Common myeloid progenitor, CD34-positive (primary cell): ENCODE measurements around the gene TPSG1.
"Not testable (repeated sequence)": the region's sequence is repeated elsewhere in the genome, so short reads cannot be mapped to it uniquely, and the experiment has no call there.

Source experiments
- CTCF ChIA-PET: fragments of 350-600 bp; sonication (Branson Sonifier 250); formaldehyde crosslinking; loops from one replicate; lab custom pipeline; 2021; ENCODE audit warnings: antibody characterized with exemption; lab: Charles Lee
- POLR2A ChIA-PET: fragments of 350-600 bp; sonication (Branson Sonifier 250); formaldehyde crosslinking; loops from one replicate; lab custom pipeline; 2021; ENCODE audit warnings: antibody characterized with exemption; lab: Charles Lee
- DNase-seq, 3 donors: peaks; one replicate each; pipeline versions ENCODE4 v3.0.0 to v3.0.0-alpha.2; 2013
- H3K27ac ChIP-seq, 2 experiments: 1 replicate in 1 of 2; 2 replicates in 1 of 2; pipeline ENCODE4 v1.7.0; 2013; ENCODE audit warnings: inconsistent platforms in 2 of 2, low read length in 2 of 2, mild to moderate bottlenecking in 2 of 2, low read depth in 1 of 2, moderate library complexity in 1 of 2; ENCODE audit not compliant: severe bottlenecking in 2 of 2, insufficient read depth in 1 of 2, poor library complexity in 1 of 2
- H3K27me3 ChIP-seq, 5 experiments: replicated peaks in 2 of 5; 1 replicate in 3 of 5; 2 replicates in 2 of 5; pipeline versions ENCODE4 v1.6.1 to v1.7.0; 2013; ENCODE audit warnings: low read length in 4 of 5, mild to moderate bottlenecking in 2 of 5, moderate library complexity in 2 of 5, inconsistent platforms in 1 of 5; ENCODE audit not compliant: insufficient read depth in 5 of 5, control insufficient read depth in 4 of 5
- H3K36me3 ChIP-seq, 4 experiments: 1 replicate in 2 of 4; 2 replicates in 2 of 4; pipeline versions ENCODE4 v1.6.1 to v1.7.0; 2013; ENCODE audit warnings: low read length in 3 of 4, control low read depth in 1 of 4, mild to moderate bottlenecking in 1 of 4; ENCODE audit not compliant: control insufficient read depth in 4 of 4, insufficient read depth in 4 of 4
- H3K4me1 ChIP-seq, 4 experiments: 1 replicate in 3 of 4; 2 replicates in 1 of 4; pipeline versions ENCODE4 v1.6.1 to v1.7.1; 2013; ENCODE audit warnings: low read length in 3 of 4, mild to moderate bottlenecking in 3 of 4, control low read depth in 1 of 4, inconsistent platforms in 1 of 4, moderate library complexity in 1 of 4; ENCODE audit not compliant: control insufficient read depth in 4 of 4, insufficient read depth in 4 of 4; ENCODE audit errors: control extremely low read depth in 1 of 4
- H3K4me3 ChIP-seq, 7 experiments: 1 replicate in 4 of 7; 2 replicates in 3 of 7; pipeline versions ENCODE4 v1.5.1 to v1.7.0; 2013; ENCODE audit warnings: mild to moderate bottlenecking in 7 of 7, low read length in 6 of 7, moderate library complexity in 6 of 7, inconsistent platforms in 2 of 7, low read depth in 2 of 7, control low read depth in 1 of 7; ENCODE audit not compliant: insufficient read depth in 4 of 7, control insufficient read depth in 1 of 7; ENCODE audit errors: extremely low read depth in 1 of 7
- H3K9me3 ChIP-seq, 5 experiments: 1 replicate in 4 of 5; 2 replicates in 1 of 5; pipeline versions ENCODE4 v1.6.1 to v1.7.1; 2013; ENCODE audit warnings: low read length in 4 of 5, mild to moderate bottlenecking in 2 of 5, inconsistent platforms in 1 of 5, low read depth in 1 of 5, moderate library complexity in 1 of 5; ENCODE audit not compliant: control insufficient read depth in 4 of 5, insufficient read depth in 2 of 5; ENCODE audit errors: control extremely low read depth in 1 of 5
- WGBS: methylation state at CpG from one replicate; pipeline ENCODE4 v1.1.5; 2013; ENCODE audit not compliant: insufficient coverage; 5-methylcytosine and 5-hydroxymethylcytosine counted together

Gene TPSG1

GRCh38 chr16:1199347-1200013, 25.6 kb downstream of the TPSG1 start:
- CTCF ChIA-PET: no interaction called here
- no peak overlapping the region for H3K4me3 ChIP-seq
- H3K27ac ChIP-seq: no peak overlapping the region
- DNase-seq: no peak
- no peaks in the 10 kb centered on the region for H3K36me3 ChIP-seq
- WGBS: 91% methylated on average over 8 of the region's 19 CpGs
- H3K9me3 ChIP-seq: no peaks in the 10 kb centered on the region
- H3K27me3 ChIP-seq: peaks cover 0 to 14% (median 0%) of the 10 kb centered on the region in 5 experiments
- no peaks in the 10 kb centered on the region for H3K4me1 ChIP-seq
- POLR2A ChIA-PET: no interaction called here

- CTCF ChIA-PET, H3K9me3 ChIP-seq, H3K27ac ChIP-seq, H3K4me3 ChIP-seq, DNase-seq, POLR2A ChIA-PET, H3K36me3 ChIP-seq, H3K4me1 ChIP-seq: not testable (repeated sequence)
- H3K27me3 ChIP-seq: peaks cover 0 to 19% (median 0%) of the 10 kb centered on the region in 5 experiments
- 90% methylated on average over 14 of the region's 44 CpGs for WGBS
Measured at GRCh38 chr16:1198671-1199346, 26.3 kb downstream of the TPSG1 start.

GRCh38 chr16:1198194-1198593, 26.9 kb downstream of the TPSG1 start:
- no peaks in the 10 kb centered on the region for H3K9me3 ChIP-seq
- WGBS: 93% methylated on average over 12 of the region's 18 CpGs
- CTCF ChIA-PET: no interaction called here
- POLR2A ChIA-PET: no interaction called here
- no peaks in the 10 kb centered on the region for H3K4me1 ChIP-seq
- no peak overlapping the region for H3K4me3 ChIP-seq
- no peak overlapping the region for H3K27ac ChIP-seq
- DNase-seq: no peak
- no peaks in the 10 kb centered on the region for H3K36me3 ChIP-seq
- H3K27me3 ChIP-seq: peaks cover 0 to 19% (median 0%) of the 10 kb centered on the region in 5 experiments

DNA sequence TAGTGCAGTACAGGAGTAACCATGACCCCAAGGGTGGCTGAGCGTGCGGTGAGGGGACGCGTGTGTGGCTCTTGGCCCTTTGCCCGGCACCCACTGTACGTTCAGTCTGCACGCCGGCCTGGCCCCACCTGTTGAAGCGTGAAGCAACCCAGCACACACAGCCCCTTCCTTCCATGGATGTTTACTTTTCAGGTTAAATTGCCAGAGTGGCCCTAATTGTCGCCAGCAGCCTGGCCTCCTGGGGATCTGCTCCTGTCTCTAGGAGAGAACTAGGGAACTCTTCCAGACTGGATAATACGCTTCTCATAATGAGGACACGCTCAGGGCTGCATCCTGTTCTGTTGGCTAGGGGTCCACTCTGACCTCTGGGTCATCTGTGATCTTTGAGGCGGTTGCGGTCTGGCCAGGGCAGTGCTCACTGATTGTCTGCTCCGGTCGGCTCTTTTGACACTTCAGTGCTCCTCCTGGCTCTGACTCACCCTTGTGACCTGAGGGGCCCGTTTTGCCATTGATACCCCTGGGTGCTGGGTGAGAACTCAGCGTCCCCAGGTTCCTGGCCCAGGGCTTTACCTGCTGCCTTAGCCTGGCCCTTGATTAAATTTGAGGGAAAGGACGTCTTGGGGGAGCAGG, 27.7 kb downstream of the TPSG1 start:
- ChIA-PET POLR2A (no interaction called here), CTCF (no interaction called here)
- WGBS: 91% methylated on average over 19 of the region's 19 CpGs

GRCh38 chr16:1196494-1196893, 28.6 kb downstream of the TPSG1 start:
- Histone ChIP-seq H3K4me1 (no peaks in the 10 kb centered on the region), H3K4me3 (no peak overlapping the region), H3K9me3 (no peaks in the 10 kb centered on the region), H3K27ac (no peak overlapping the region), H3K27me3 (peaks cover 0 to 19% (median 0%) of the 10 kb centered on the region in 5 experiments), H3K36me3 (no peaks in the 10 kb centered on the region)
- 71% methylated on average over 10 of the region's 11 CpGs for WGBS
- ChIA-PET CTCF (no interaction called here), POLR2A (no interaction called here)
- DNase-seq: no peak

More for the DNA sequence above, 27.7 kb downstream of the TPSG1 start:
- Histone ChIP-seq H3K27ac (no peak overlapping the region), H3K36me3 (no peaks in the 10 kb centered on the region), H3K4me3 (no peak overlapping the region), H3K9me3 (no peaks in the 10 kb centered on the region), H3K27me3 (peaks cover 0 to 19% (median 0%) of the 10 kb centered on the region in 5 experiments), H3K4me1 (no peaks in the 10 kb centered on the region)
- DNase-seq: no peak

DNA sequence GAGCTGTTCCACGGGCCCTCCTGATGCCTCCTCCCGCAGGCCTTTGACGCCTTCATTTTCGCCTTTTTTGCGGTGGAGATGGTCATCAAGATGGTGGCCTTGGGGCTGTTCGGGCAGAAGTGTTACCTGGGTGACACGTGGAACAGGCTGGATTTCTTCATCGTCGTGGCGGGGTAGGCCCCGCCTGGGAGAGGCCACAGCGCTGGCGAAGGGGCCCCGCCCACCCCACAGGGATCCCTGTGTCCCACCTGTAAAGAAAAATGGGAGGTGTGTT, 29.7 kb downstream of the TPSG1 start:
- WGBS: 60% methylated on average over 10 of the region's 14 CpGs
- Histone ChIP-seq H3K9me3 (no peaks in the 10 kb centered on the region), H3K27ac (no peak overlapping the region), H3K27me3 (peaks cover 0 to 19% (median 0%) of the 10 kb centered on the region in 5 experiments), H3K36me3 (no peaks in the 10 kb centered on the region), H3K4me3 (no peak overlapping the region), H3K4me1 (no peaks in the 10 kb centered on the region)
- DNase-seq: no peak
- ChIA-PET POLR2A (no interaction called here), CTCF (no interaction called here)
